SU-DHL-6 (cell line): ENCODE data around the gene MAPK8.

Experiments
- EZH2phosphoT487 ChIP-seq: fragments of 200-600 bp; sonication (generic), shearing (Covaris generic); conservative IDR thresholded peaks from 2 replicates; pipeline ENCODE4 v1.6.1; 2018; ENCODE audit warnings: mild to moderate bottlenecking, antibody characterized with exemption, low read length, moderate library complexity, mixed read lengths
- TF ChIP-seq, protein P1 (sequence below): fragments of 200-600 bp; sonication (generic); IDR thresholded peaks from one replicate; pipeline ENCODE4 v1.5.1; 2017; ENCODE audit warnings: antibody characterized with exemption, mild to moderate bottlenecking, low read length, moderate library complexity; ENCODE audit not compliant: insufficient read depth, poor library complexity, severe bottlenecking

DNA sequence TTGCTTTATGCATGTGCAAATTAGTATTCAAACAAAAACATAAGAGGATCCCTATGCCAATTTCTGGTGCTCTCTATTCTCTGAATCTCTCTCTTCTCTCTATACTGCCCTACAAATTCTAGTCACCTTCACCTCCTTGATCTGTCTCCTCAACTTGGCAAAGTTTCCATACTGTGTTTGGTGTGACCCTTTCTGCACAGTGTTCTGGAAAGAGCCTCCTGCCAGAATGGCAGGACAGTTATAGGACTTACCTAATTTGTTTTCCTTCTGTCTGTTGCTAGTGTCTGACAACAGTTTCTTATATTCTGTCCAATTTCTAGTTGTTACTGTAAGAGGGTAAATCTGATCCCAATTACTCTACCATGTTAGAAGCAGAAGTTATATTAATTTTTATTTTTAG is 34.3 kb downstream of the MAPK8 start:
- TF ChIP-seq, protein P1, sequence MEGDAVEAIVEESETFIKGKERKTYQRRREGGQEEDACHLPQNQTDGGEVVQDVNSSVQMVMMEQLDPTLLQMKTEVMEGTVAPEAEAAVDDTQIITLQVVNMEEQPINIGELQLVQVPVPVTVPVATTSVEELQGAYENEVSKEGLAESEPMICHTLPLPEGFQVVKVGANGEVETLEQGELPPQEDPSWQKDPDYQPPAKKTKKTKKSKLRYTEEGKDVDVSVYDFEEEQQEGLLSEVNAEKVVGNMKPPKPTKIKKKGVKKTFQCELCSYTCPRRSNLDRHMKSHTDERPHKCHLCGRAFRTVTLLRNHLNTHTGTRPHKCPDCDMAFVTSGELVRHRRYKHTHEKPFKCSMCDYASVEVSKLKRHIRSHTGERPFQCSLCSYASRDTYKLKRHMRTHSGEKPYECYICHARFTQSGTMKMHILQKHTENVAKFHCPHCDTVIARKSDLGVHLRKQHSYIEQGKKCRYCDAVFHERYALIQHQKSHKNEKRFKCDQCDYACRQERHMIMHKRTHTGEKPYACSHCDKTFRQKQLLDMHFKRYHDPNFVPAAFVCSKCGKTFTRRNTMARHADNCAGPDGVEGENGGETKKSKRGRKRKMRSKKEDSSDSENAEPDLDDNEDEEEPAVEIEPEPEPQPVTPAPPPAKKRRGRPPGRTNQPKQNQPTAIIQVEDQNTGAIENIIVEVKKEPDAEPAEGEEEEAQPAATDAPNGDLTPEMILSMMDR = no peak
- no peak for TF ChIP-seq EZH2phosphoT487
